HUES6 (cell line): ENCODE data around the gene TNRC6B.

Source experiments
- H3K27ac ChIP-seq: 2 replicates; pipeline ENCODE4 v1.7.0; 2013; ENCODE audit warnings: low read depth, mild to moderate bottlenecking, low read length, inconsistent platforms
- H3K27me3 ChIP-seq: 2 replicates; pipeline ENCODE4 v1.6.1; 2013; ENCODE audit warnings: low read length; ENCODE audit not compliant: control insufficient read depth, insufficient read depth
- H3K36me3 ChIP-seq: 2 replicates; pipeline ENCODE4 v1.6.1; 2013; ENCODE audit warnings: low read length; ENCODE audit not compliant: control insufficient read depth, insufficient read depth
- H3K4me1 ChIP-seq: 2 replicates; pipeline ENCODE4 v1.6.1; 2013; ENCODE audit warnings: low read length; ENCODE audit not compliant: control insufficient read depth, insufficient read depth
- H3K4me3 ChIP-seq: 2 replicates; pipeline ENCODE4 v1.5.1; 2013; ENCODE audit warnings: low read depth, low read length
- H3K9ac ChIP-seq: one replicate; pipeline ENCODE4 v1.6.1; 2013; ENCODE audit warnings: mild to moderate bottlenecking, low read length
- H3K9me3 ChIP-seq: 2 replicates; pipeline ENCODE4 v1.6.1; 2013; ENCODE audit warnings: low read depth, low read length; ENCODE audit not compliant: control insufficient read depth, insufficient read depth

Gene TNRC6B

DNA sequence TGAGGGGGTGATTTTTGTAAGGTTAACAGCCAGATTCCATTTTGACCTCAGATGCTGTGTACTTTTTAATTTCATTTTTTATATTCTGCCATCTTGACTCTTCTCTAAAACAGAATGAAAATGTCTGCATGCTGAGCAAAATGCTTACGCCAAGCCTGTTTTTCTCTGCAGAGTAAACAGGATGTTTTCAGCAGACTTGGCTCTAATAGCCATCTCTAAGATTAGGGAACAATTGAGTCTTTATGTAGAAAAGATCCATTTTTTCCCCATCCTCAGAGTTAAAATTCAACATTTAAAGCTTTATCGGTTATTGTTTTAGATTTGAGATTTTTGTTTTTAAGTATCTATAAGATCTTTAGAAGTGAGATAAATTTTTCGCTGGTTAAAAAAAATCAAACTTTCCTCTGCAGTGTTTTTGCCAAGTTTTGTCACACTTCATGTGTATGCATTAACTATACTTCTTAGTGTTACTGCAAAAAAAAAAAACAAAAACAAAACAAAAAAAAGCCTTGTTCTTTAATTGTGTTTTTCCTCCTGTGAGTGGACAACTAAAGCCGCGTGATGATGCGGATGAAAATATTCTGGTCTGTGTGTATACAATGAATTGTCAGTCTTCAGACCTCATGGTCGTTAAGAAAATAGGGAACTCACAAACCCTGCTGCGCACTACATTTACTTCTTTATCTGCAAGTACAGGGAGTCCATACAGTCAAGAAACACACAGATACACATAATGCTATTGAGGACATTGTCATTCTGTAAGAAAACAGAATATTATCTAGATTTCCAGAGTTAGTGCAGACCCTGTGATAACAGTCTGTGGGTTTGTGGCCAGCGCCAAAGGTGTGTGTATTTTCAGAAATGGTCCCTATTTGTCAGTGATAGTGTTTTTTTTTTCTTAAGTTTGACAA, 151.1 kb downstream of the TNRC6B start:
- no peaks in the 10 kb centered on the region for H3K27me3 ChIP-seq
- H3K9me3 ChIP-seq = no peaks in the 10 kb centered on the region
- no peak overlapping the region for H3K9ac ChIP-seq
- peaks cover 46% of the 10 kb centered on the region for H3K4me1 ChIP-seq
- no peak overlapping the region for H3K27ac ChIP-seq
- H3K36me3 ChIP-seq = peaks cover 35% of the 10 kb centered on the region
- H3K4me3 ChIP-seq = no peak overlapping the region

GRCh38 chr22:40329466-40329865, 151.7 kb downstream of the TNRC6B start:
- no peaks in the 10 kb centered on the region for H3K27me3 ChIP-seq
- H3K9ac ChIP-seq = no peak overlapping the region
- no peaks in the 10 kb centered on the region for H3K9me3 ChIP-seq
- peaks cover 30% of the 10 kb centered on the region for H3K36me3 ChIP-seq
- peaks cover 52% of the 10 kb centered on the region for H3K4me1 ChIP-seq
- no peak overlapping the region for H3K4me3 ChIP-seq
- H3K27ac ChIP-seq = no peak overlapping the region

DNA sequence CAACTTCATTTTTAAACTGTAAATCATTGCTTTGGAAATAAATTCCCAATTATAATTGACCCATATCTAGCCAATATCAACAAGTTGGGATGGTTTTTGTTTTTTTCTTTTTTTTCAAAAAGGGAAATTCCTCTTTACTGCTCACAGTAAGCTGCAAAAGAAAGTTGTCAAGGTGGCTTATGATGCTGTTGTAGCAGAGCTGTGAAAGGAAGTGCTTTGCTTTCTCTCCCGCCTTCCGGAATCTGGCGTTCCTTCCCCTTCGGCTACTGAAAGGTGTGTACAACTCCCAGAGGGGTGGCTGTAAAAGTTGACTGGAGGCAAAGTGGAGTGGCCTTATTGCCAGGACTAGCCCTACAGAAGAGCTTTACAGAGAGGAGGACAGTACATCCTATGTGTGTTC, 152.4 kb downstream of the TNRC6B start:
- H3K9me3 ChIP-seq = no peaks in the 10 kb centered on the region
- H3K9ac ChIP-seq = no peak overlapping the region
- peaks cover 25% of the 10 kb centered on the region for H3K36me3 ChIP-seq
- no peak overlapping the region for H3K27ac ChIP-seq
- no peaks in the 10 kb centered on the region for H3K27me3 ChIP-seq
- no peak overlapping the region for H3K4me3 ChIP-seq
- peaks cover 57% of the 10 kb centered on the region for H3K4me1 ChIP-seq

DNA sequence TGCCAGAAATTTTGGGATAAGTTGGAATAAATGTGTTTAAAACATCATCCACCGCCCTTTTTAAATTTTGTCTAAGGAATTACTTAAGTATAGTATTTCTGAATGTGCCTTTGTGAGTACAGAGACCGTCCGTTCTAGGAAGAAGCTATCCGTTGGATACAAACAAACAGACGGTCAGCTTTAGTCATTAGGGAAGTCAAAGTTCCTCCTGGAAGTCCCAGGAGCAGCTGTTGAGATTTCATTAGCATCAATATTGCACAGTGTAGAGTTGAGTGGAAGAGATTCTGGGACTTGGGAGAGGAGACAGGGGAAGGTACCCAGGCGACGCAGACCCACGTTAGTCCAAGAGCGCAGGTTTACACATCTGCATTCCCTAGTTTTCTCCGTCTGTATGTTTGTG, 152.9 kb downstream of the TNRC6B start:
- H3K4me3 ChIP-seq = no peak overlapping the region
- no peak overlapping the region for H3K27ac ChIP-seq
- H3K9me3 ChIP-seq = no peaks in the 10 kb centered on the region
- H3K9ac ChIP-seq = no peak overlapping the region
- peaks cover 57% of the 10 kb centered on the region for H3K4me1 ChIP-seq
- H3K27me3 ChIP-seq = no peaks in the 10 kb centered on the region
- H3K36me3 ChIP-seq = peaks cover 20% of the 10 kb centered on the region

DNA sequence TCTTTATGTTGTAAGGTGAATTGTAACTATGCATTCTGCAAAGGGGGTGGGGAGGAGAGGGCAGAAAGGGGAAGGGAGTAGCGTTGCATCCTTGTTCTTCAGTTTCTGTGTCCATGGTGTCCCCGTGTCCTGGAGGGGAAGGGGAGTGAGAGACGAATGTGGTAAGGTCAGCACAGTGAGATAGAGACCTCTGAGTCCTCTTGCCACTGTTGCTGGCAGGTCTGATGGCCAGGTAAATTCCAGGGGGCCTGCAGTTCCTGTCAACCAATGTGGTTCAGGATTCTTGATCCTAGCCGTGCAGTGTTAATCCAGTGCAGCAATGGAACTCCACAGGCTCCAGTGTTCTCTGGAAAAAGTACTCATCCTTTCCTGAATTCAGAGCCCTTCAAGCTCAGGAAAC, 154.0 kb downstream of the TNRC6B start:
- peaks cover 19% of the 10 kb centered on the region; the same call in 1 of the 2 replicates for H3K36me3 ChIP-seq
- no peak overlapping the region for H3K27ac ChIP-seq
- H3K4me1 ChIP-seq = peaks cover 52% of the 10 kb centered on the region
- H3K4me3 ChIP-seq = no peak overlapping the region
- H3K9ac ChIP-seq = no peak overlapping the region
- no peaks in the 10 kb centered on the region for H3K27me3 ChIP-seq
- H3K9me3 ChIP-seq = no peaks in the 10 kb centered on the region

GRCh38 chr22:40332319-40332781, 154.6 kb downstream of the TNRC6B start:
- peaks cover 45% of the 10 kb centered on the region for H3K4me1 ChIP-seq
- no peak overlapping the region for H3K4me3 ChIP-seq
- H3K9ac ChIP-seq = no peak overlapping the region
- H3K27me3 ChIP-seq = no peaks in the 10 kb centered on the region
- H3K36me3 ChIP-seq = peaks cover 19% of the 10 kb centered on the region; the same call in 1 of the 2 replicates
- no peak overlapping the region for H3K27ac ChIP-seq
- no peaks in the 10 kb centered on the region for H3K9me3 ChIP-seq

GRCh38 chr22:40334060-40334459, 156.3 kb downstream of the TNRC6B start:
- no peak overlapping the region for H3K9ac ChIP-seq
- peaks cover 16% of the 10 kb centered on the region; the same call in 1 of the 2 replicates for H3K36me3 ChIP-seq
- H3K4me1 ChIP-seq = peaks cover 43% of the 10 kb centered on the region
- H3K27ac ChIP-seq = no peak overlapping the region
- H3K9me3 ChIP-seq = no peaks in the 10 kb centered on the region
- H3K27me3 ChIP-seq = no peaks in the 10 kb centered on the region
- H3K4me3 ChIP-seq = no peak overlapping the region

DNA sequence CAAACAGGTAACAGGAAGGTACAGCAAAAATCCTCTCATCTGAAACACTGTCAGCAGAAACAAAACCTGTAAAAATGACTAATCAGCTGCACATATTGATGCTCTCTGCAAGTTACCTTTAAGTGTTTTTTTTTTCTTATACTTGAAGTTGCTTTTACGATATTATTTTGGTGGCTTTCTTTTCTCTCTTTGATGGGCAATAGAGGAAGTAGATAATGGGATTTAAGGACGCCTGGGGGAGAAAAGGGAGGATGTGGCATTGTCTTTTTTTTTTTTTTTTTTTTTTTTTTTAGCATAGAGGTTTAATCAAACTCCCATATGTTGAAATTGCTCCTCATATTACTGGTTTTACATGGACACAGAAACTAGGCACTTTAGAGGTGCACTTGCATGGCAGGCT, 157.2 kb downstream of the TNRC6B start:
- Histone ChIP-seq H3K4me1 (peaks cover 37% of the 10 kb centered on the region), H3K9me3 (no peaks in the 10 kb centered on the region), H3K27me3 (no peaks in the 10 kb centered on the region), H3K36me3 (peaks cover 15% of the 10 kb centered on the region; the same call in 1 of the 2 replicates), H3K4me3 (no peak overlapping the region), H3K27ac (no peak overlapping the region), H3K9ac (no peak overlapping the region)

GRCh38 chr22:40335358-40335757, 157.6 kb downstream of the TNRC6B start:
- Histone ChIP-seq H3K9ac (no peak overlapping the region), H3K4me1 (peaks cover 37% of the 10 kb centered on the region), H3K4me3 (no peak overlapping the region), H3K27ac (no peak overlapping the region), H3K36me3 (peaks cover 12% of the 10 kb centered on the region; the same call in 1 of the 2 replicates), H3K9me3 (no peaks in the 10 kb centered on the region), H3K27me3 (no peaks in the 10 kb centered on the region)

GRCh38 chr22:40340044-40340443, 162.3 kb downstream of the TNRC6B start:
- no peaks in the 10 kb centered on the region for H3K4me1 ChIP-seq

GRCh38 chr22:40341604-40342003, 163.9 kb downstream of the TNRC6B start:
- Histone ChIP-seq H3K9me3 (no peaks in the 10 kb centered on the region), H3K27me3 (no peaks in the 10 kb centered on the region), H3K27ac (no peak overlapping the region), H3K4me1 (no peaks in the 10 kb centered on the region), H3K4me3 (no peak overlapping the region), H3K36me3 (no peaks in the 10 kb centered on the region), H3K9ac (no peak overlapping the region)

More at GRCh38 chr22:40340044-40340443, 162.3 kb downstream of the TNRC6B start:
- H3K9ac ChIP-seq = no peak overlapping the region
- no peak overlapping the region for H3K27ac ChIP-seq
- no peak overlapping the region for H3K4me3 ChIP-seq
- no peaks in the 10 kb centered on the region for H3K9me3 ChIP-seq
- no peaks in the 10 kb centered on the region for H3K36me3 ChIP-seq
- H3K27me3 ChIP-seq = no peaks in the 10 kb centered on the region
